AG09319 (cell line): ENCODE data around the gene LRBA.
"Not testable (repeated sequence)": the region's sequence is repeated elsewhere in the genome, so short reads cannot be mapped to it uniquely, and the experiment has no call there.

ENCODE experiments used
- DNase-seq: peaks from one replicate; pipeline ENCODE4 v3.0.0-alpha.2; 2010; ENCODE audit warnings: low read depth; ENCODE audit errors: extremely low read depth
- TF ChIP-seq, protein P1 (sequence below): IDR thresholded peaks from 2 replicates; pipeline ENCODE4 v1.5.1; 2011; ENCODE audit warnings: low read depth, mild to moderate bottlenecking, inconsistent platforms, low read length, moderate library complexity

Gene LRBA, protein sequence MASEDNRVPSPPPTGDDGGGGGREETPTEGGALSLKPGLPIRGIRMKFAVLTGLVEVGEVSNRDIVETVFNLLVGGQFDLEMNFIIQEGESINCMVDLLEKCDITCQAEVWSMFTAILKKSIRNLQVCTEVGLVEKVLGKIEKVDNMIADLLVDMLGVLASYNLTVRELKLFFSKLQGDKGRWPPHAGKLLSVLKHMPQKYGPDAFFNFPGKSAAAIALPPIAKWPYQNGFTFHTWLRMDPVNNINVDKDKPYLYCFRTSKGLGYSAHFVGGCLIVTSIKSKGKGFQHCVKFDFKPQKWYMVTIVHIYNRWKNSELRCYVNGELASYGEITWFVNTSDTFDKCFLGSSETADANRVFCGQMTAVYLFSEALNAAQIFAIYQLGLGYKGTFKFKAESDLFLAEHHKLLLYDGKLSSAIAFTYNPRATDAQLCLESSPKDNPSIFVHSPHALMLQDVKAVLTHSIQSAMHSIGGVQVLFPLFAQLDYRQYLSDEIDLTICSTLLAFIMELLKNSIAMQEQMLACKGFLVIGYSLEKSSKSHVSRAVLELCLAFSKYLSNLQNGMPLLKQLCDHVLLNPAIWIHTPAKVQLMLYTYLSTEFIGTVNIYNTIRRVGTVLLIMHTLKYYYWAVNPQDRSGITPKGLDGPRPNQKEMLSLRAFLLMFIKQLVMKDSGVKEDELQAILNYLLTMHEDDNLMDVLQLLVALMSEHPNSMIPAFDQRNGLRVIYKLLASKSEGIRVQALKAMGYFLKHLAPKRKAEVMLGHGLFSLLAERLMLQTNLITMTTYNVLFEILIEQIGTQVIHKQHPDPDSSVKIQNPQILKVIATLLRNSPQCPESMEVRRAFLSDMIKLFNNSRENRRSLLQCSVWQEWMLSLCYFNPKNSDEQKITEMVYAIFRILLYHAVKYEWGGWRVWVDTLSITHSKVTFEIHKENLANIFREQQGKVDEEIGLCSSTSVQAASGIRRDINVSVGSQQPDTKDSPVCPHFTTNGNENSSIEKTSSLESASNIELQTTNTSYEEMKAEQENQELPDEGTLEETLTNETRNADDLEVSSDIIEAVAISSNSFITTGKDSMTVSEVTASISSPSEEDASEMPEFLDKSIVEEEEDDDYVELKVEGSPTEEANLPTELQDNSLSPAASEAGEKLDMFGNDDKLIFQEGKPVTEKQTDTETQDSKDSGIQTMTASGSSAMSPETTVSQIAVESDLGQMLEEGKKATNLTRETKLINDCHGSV (N-terminal part only)

DNA sequence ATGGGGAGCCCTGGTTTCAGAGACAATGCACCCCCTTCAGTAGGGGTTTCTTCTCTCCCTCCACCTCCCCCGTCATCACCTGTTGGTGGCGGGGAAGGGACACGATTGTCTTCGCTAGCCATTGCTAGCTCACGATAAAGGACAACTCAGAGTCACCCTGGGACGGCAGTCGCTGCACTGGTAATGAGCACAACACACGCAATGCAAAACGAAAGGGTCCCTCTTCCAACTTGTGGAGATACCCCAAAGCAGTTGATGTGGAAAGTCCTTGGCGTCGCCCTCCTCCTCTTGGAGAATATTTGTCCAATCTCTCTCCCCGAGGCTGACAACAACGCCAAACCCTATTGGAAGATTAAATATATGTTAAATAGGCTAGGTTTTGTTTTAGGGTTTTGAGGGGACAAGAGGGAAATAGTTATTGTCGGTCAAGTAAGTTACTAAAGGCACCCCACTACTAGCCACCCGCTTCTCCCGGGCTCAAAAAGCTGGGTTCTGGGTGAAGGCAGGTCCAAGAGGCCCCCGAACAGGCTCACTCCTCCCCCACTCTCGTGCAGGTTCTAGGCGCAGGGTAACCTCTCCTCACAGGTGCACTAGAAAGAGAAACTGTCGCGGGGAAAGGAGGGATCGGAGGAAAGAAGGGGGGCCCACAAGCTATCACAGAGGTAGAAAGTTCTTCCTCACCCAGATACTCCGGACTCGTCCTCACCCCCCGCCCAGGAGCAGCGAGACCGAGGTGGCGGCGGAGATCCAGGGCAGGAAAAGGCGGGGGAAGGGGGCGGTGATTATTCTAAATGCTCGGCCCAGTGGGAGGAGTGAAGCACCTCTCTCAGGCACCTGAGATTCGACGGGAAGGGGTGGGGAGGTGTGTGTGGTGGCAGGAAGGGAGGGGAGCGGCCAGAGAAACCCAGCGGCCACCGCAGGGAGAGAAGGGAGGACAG, at the start of gene LRBA:
LRBA (minus strand) TSS at position 764 of the 938 bp plus-strand sequence; CDS start at position 122, 642 bp downstream.
- TF ChIP-seq, protein P1, sequence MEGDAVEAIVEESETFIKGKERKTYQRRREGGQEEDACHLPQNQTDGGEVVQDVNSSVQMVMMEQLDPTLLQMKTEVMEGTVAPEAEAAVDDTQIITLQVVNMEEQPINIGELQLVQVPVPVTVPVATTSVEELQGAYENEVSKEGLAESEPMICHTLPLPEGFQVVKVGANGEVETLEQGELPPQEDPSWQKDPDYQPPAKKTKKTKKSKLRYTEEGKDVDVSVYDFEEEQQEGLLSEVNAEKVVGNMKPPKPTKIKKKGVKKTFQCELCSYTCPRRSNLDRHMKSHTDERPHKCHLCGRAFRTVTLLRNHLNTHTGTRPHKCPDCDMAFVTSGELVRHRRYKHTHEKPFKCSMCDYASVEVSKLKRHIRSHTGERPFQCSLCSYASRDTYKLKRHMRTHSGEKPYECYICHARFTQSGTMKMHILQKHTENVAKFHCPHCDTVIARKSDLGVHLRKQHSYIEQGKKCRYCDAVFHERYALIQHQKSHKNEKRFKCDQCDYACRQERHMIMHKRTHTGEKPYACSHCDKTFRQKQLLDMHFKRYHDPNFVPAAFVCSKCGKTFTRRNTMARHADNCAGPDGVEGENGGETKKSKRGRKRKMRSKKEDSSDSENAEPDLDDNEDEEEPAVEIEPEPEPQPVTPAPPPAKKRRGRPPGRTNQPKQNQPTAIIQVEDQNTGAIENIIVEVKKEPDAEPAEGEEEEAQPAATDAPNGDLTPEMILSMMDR: no peak
- DNase-seq: no peak

DNA sequence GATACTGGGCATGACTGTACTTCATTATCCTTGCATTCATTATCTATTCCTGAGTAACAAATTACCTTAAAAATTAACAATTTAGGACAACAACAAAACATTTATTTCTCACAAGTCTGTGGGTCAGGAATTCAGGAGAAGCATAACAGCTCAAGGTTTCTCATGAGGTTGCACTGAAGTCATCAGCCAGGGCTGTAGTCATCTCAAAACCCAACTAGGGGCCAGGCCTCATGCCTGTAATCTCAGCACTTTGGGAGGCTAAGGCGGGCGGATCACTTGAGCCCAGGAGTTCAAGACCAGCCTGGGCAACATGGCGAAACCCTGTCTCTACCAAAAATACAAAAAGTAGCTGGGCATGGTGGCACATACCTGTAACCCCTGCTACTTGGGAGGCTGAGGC, 48.1 kb upstream of the LRBA start:
- not testable (repeated sequence) for DNase-seq

DNA sequence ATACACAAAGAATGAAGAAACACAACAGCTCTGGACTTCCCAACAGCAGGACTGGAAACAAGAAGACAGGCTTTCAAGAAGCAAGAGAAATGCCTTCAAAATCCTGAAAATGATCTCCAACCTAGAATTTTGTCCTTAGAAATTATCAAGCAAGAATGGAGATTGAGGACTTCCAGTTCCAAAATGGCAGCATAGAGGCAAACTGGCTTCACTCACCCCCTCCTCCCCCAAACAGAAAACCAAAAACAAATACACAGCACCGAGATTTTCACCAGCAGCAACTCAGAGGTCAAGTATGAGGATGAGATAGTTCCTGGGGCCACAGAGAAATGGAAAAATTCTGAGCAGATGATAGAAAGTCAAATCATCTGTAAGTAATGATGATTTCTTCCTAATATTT, 40.5 kb upstream of the LRBA start:
- TF ChIP-seq, protein P1: no peak
- DNase-seq: no peak

DNA sequence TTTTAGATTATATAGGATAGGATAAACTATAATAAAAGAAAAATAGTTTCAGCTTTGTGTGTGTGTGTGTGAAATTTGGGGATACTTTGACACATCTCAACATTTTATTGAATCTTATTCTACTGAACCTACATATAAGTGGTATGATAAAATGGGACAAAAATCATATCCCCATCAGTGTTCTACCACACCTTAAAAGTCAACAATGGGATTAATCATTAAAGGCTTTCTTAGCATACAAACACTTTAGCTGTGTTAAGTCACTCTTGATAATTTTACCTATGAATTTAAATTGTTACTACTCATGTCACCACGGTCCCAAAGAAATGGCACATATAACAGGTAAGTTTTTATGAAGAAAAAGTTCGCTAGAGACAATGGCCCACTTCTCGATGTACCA, 37.7 kb upstream of the LRBA start:
- DNase-seq: no peak
- TF ChIP-seq, protein P1: no peak

DNA sequence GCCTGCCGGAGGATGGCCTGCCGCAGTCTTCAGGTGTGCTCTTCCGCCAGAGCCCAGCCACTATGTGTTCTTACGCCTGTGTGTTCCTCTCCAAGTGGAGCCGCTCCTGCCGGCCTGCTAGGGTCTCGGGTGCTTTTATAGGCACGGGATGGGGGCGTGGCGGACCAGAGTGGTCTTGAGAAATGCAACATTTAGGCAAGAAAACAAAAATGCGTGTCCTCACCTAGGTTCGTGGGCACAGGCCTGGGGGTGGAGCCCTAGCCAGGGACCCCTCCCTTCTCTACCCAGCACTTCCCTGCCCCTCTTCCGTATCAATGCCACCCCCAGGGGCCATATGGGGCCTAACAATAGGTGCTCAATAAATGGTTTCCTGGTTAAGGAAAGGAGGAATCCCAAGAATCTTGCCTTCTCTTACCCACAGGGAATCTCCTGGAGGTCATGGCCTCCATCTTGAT, 34.4 kb upstream of the LRBA start:
- DNase-seq: no peak

DNA sequence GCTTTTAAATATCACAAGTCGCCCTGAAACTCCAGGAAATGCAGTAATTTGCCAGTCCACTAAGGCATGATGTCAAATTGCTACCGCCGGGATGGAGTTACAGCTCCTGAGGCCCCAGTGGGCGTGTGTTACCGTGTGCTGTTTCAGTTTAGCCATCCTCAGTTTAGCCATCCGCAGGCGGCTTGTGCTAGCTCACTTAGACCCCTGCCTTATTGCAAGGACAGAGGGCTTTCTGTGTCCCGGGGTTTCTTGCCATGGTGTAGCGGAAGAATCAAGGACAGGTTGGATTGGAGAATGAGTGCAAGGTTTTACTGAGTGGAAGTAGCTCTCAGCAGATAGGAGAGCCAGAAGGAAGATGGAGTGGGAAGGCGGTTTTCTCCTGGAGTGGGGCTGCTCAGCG, 33.8 kb upstream of the LRBA start:
- TF ChIP-seq, protein P1: no peak
- no peak for DNase-seq

More for the DNA sequence above, 34.4 kb upstream of the LRBA start:
- TF ChIP-seq, protein P1: no peak
